Lower leg skin (tissue), 3 donors: Measurements from ENCODE around the gene NUDT4.

Experiments used
- POLR2A ChIP-seq, 2 donors: fragments of 450-650 bp; IDR thresholded peaks; one replicate each; pipeline ENCODE4 v1.6.1; 2016 to 2017; ENCODE audit warnings: antibody characterized with exemption in 2 of 2, mild to moderate bottlenecking in 1 of 2, moderate library complexity in 1 of 2
- TF ChIP-seq, protein P1 (sequence below), 3 donors: fragments of 450-650 bp; IDR thresholded peaks; one replicate each; pipeline ENCODE4 v1.5.1; 2016; ENCODE audit warnings: antibody characterized with exemption in 3 of 3, mild to moderate bottlenecking in 3 of 3, moderate library complexity in 2 of 3

- TF ChIP-seq POLR2A (IDR thresholded peaks at IDR 0.05), result no peak
- TF ChIP-seq, protein P1, sequence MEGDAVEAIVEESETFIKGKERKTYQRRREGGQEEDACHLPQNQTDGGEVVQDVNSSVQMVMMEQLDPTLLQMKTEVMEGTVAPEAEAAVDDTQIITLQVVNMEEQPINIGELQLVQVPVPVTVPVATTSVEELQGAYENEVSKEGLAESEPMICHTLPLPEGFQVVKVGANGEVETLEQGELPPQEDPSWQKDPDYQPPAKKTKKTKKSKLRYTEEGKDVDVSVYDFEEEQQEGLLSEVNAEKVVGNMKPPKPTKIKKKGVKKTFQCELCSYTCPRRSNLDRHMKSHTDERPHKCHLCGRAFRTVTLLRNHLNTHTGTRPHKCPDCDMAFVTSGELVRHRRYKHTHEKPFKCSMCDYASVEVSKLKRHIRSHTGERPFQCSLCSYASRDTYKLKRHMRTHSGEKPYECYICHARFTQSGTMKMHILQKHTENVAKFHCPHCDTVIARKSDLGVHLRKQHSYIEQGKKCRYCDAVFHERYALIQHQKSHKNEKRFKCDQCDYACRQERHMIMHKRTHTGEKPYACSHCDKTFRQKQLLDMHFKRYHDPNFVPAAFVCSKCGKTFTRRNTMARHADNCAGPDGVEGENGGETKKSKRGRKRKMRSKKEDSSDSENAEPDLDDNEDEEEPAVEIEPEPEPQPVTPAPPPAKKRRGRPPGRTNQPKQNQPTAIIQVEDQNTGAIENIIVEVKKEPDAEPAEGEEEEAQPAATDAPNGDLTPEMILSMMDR (IDR thresholded peaks at IDR 0.05), result no peak
Observed at GRCh38 chr12:93369505-93369904, 8.2 kb upstream of the NUDT4 start.
